K562 (cell line): ENCODE results near the gene RGL2.

ENCODE experiments used
- CBX3 ChIP-seq, 2 experiments: IDR thresholded peaks; 1 replicate in 1 of 2; 2 replicates in 1 of 2; pipeline ENCODE4 v1.6.1; 2012; ENCODE audit warnings: inconsistent platforms in 2 of 2, low read length in 2 of 2, borderline replicate concordance in 1 of 2, control low read depth in 1 of 2
- CEBPB ChIP-seq: fragments of 450-650 bp; IDR thresholded peaks from 2 replicates; pipeline ENCODE4 v1.6.1; 2016; ENCODE audit warnings: missing genetic modification characterization, missing compliant biosample characterization
- EZH2 ChIP-seq: IDR thresholded peaks from 2 replicates; pipeline ENCODE4 v1.6.1; 2012; ENCODE audit warnings: low read depth, mild to moderate bottlenecking, inconsistent platforms, low read length, borderline replicate concordance
- GABPA ChIP-seq: fragments of 200-800 bp; sonication (Bioruptor generic); conservative IDR thresholded peaks from 2 replicates; pipeline ENCODE4 v1.6.1; 2016; ENCODE audit warnings: low read depth, missing genetic modification characterization, missing compliant biosample characterization
- POLR2AphosphoS5 ChIP-seq: IDR thresholded peaks from 2 replicates; pipeline ENCODE4 v1.6.1; 2011; ENCODE audit warnings: mild to moderate bottlenecking, low read depth, low read length, moderate library complexity; ENCODE audit not compliant: control insufficient read depth, insufficient read depth
- TAF1 ChIP-seq: IDR thresholded peaks from 2 replicates; pipeline ENCODE4 v1.6.1; 2011; ENCODE audit warnings: mild to moderate bottlenecking, low read length, moderate library complexity; ENCODE audit not compliant: insufficient read depth, control insufficient read depth, severe bottlenecking; ENCODE audit errors: extremely low read depth

DNA sequence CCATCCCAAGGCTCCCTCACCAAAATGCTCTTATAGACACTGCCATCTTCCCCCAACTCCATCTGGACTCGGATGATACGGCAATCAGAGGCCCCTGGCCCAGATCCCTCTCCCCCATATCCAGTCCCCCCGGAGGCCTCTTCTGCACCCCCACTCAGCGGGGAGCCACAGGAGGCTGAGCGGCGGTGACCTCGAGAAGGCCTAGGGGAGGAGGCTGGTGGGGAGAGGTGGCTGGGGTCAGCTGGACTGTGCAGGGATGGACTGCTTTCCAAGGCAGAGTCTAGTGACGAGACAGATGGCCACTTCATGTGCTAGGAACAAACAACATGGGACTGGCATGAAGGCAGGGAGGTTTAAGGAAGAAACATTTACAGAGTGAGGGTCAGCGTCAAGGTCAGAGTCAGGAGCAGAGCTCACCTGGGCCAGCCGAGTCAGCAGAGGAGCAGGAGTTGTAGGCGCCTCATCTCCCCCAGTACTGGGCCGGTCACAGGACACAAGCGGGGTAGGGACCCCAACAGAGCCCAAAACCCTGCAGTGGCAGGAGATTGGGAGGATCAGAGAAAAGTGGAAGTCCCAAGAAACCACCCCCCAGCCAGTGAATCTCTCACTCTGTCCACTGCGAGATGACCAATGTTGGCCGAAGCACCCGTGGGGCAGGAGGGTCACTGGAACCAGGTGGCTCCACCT lies 5.6 kb downstream of the RGL2 start:
- TF ChIP-seq CEBPB (tag) (no peak), GABPA (no peak), EZH2 (no peak), TAF1 (no peak), POLR2AphosphoS5 (no peak; the same call in 1 of the 2 replicates), CBX3 (IDR thresholded peaks at IDR 0.05; ENCODE audit: borderline replicate concordance in 1 of 2, low read length in 2 of 2) (no peak)
